IgD-negative memory B cell (primary cell): Measurements from ENCODE around the gene ITPRIP. TPM values are rescaled to one million over a fixed set of nuclear protein-coding genes. Genes with fewer than 3 reads are reported as not detected.
A peak's percentile ranks its signal among the peaks of the same experiment; 100 is the strongest.

ENCODE experiments used
- H3K27ac Mint-ChIP-seq, 3 donors: one replicate each; pipeline ENCODE4 v1.8.0; 2020 to 2022; ENCODE audit warnings: mild to moderate bottlenecking in 3 of 3, mixed read lengths in 3 of 3, moderate library complexity in 1 of 3
- H3K27me3 Mint-ChIP-seq: one replicate; pipeline ENCODE4 v1.8.0; 2021; ENCODE audit warnings: mixed read lengths
- H3K36me3 Mint-ChIP-seq: one replicate; pipeline ENCODE4 v1.8.0; 2020; ENCODE audit warnings: mild to moderate bottlenecking, mixed read lengths
- H3K4me1 Mint-ChIP-seq, 3 donors: one replicate each; pipeline ENCODE4 v1.8.0; 2020 to 2022; ENCODE audit warnings: mixed read lengths in 3 of 3, mild to moderate bottlenecking in 1 of 3
- H3K4me3 Mint-ChIP-seq, 4 donors: one replicate each; pipeline ENCODE4 v1.8.0; 2020 to 2022; ENCODE audit warnings: mild to moderate bottlenecking in 4 of 4, mixed read lengths in 4 of 4, moderate library complexity in 3 of 4
- H3K9me3 Mint-ChIP-seq, 3 donors: one replicate each; pipeline ENCODE4 v1.8.0; 2020 to 2021; ENCODE audit warnings: mixed read lengths in 3 of 3, mild to moderate bottlenecking in 1 of 3
- polyA plus RNA-seq: library from polyadenylated mRNA; unstranded; fragments of 300-500 nt; fragmentation: Illumina TruSeq; gene quantifications from one replicate; pipeline ENCODE4 v1.2.3, GENCODE V29; 2021

ITPRIP gene
- polyA plus RNA-seq, 1 donor from 2014 or later = 22.8 TPM

GRCh38 chr10:104314591-104315485, 23.4 kb downstream of the ITPRIP start:
- Mint-ChIP-seq H3K36me3 (peaks cover 1% of the 10 kb centered on the region), H3K27ac (no peak overlapping the region), H3K4me1 (peaks cover 27 to 37% (median 35%) of the 10 kb centered on the region in 3 donors)

GRCh38 chr10:104311184-104311720, 27.0 kb downstream of the ITPRIP start:
- Mint-ChIP-seq H3K4me1 (peaks cover 16 to 20% (median 16%) of the 10 kb centered on the region in 3 donors), H3K27ac (peak overlapping the region in 1 of 3 donors; percentile 4), H3K4me3 (no peak overlapping the region), H3K36me3 (no peaks in the 10 kb centered on the region), H3K9me3 (no peaks in the 10 kb centered on the region), H3K27me3 (no peaks in the 10 kb centered on the region)

More at GRCh38 chr10:104314591-104315485, 23.4 kb downstream of the ITPRIP start:
- Mint-ChIP-seq H3K4me3 (no peak overlapping the region), H3K27me3 (no peaks in the 10 kb centered on the region), H3K9me3 (no peaks in the 10 kb centered on the region)

GRCh38 chr10:104309980-104310978, 28.0 kb downstream of the ITPRIP start:
- H3K27ac Mint-ChIP-seq = peak overlapping the region in 2 of 3 donors; percentile 48 to 86
- peaks cover 20 to 26% (median 21%) of the 10 kb centered on the region in 3 donors for H3K4me1 Mint-ChIP-seq
- no peak overlapping the region for H3K4me3 Mint-ChIP-seq
- no peaks in the 10 kb centered on the region for H3K27me3 Mint-ChIP-seq
- H3K9me3 Mint-ChIP-seq = no peaks in the 10 kb centered on the region
- no peaks in the 10 kb centered on the region for H3K36me3 Mint-ChIP-seq

GRCh38 chr10:104308439-104308903, 29.8 kb downstream of the ITPRIP start:
- H3K4me3 Mint-ChIP-seq = peak overlapping the region in 2 of 4 donors; percentile 2 to 18
- H3K27me3 Mint-ChIP-seq = no peaks in the 10 kb centered on the region
- H3K36me3 Mint-ChIP-seq = no peaks in the 10 kb centered on the region
- H3K9me3 Mint-ChIP-seq = no peaks in the 10 kb centered on the region
- peak overlapping the region; percentile 26 to 92 (median 90) for H3K27ac Mint-ChIP-seq
- H3K4me1 Mint-ChIP-seq = peaks cover 20 to 26% (median 21%) of the 10 kb centered on the region in 3 donors

- no peaks in the 10 kb centered on the region for H3K36me3 Mint-ChIP-seq
- peak overlapping the region in 1 of 4 donors; percentile 2 for H3K4me3 Mint-ChIP-seq
- peaks cover 20 to 26% (median 21%) of the 10 kb centered on the region in 3 donors for H3K4me1 Mint-ChIP-seq
- no peaks in the 10 kb centered on the region for H3K9me3 Mint-ChIP-seq
- H3K27ac Mint-ChIP-seq = peak overlapping the region; percentile 39 to 92 (median 90)
- no peaks in the 10 kb centered on the region for H3K27me3 Mint-ChIP-seq
These were observed 30.5 kb downstream of the ITPRIP start for GRCh38 chr10:104307576-104308438.

GRCh38 chr10:104306897-104307296, 31.4 kb downstream of the ITPRIP start:
- Mint-ChIP-seq H3K27ac (peak overlapping the region in 1 of 3 donors; percentile 11), H3K27me3 (peaks cover 2% of the 10 kb centered on the region), H3K9me3 (no peaks in the 10 kb centered on the region), H3K4me1 (peaks cover 20 to 24% (median 21%) of the 10 kb centered on the region in 3 donors), H3K4me3 (no peak overlapping the region), H3K36me3 (no peaks in the 10 kb centered on the region)

- Mint-ChIP-seq H3K27me3 (peaks cover 7% of the 10 kb centered on the region), H3K4me1 (peaks cover 15 to 21% (median 20%) of the 10 kb centered on the region in 3 donors), H3K27ac (peak overlapping the region in 1 of 3 donors; percentile 94), H3K4me3 (no peak overlapping the region), H3K36me3 (no peaks in the 10 kb centered on the region), H3K9me3 (no peaks in the 10 kb centered on the region)
These were observed 33.3 kb downstream of the ITPRIP start for GRCh38 chr10:104304927-104305326.

- no peaks in the 10 kb centered on the region for H3K9me3 Mint-ChIP-seq
- H3K36me3 Mint-ChIP-seq = no peaks in the 10 kb centered on the region
- peaks cover 9% of the 10 kb centered on the region for H3K27me3 Mint-ChIP-seq
- no peak overlapping the region for H3K27ac Mint-ChIP-seq
- H3K4me3 Mint-ChIP-seq = no peak overlapping the region
- peaks cover 15 to 19% (median 18%) of the 10 kb centered on the region in 3 donors for H3K4me1 Mint-ChIP-seq
These were observed 33.9 kb downstream of the ITPRIP start for GRCh38 chr10:104304356-104304745.

- Mint-ChIP-seq H3K4me1 (peaks cover 12 to 16% (median 15%) of the 10 kb centered on the region in 3 donors), H3K36me3 (peaks cover 1% of the 10 kb centered on the region), H3K27me3 (peaks cover 15% of the 10 kb centered on the region), H3K9me3 (no peaks in the 10 kb centered on the region), H3K27ac (no peak overlapping the region), H3K4me3 (peak overlapping the region in 1 of 4 donors; percentile 25)
These were observed 34.5 kb downstream of the ITPRIP start for GRCh38 chr10:104303594-104304355.

GRCh38 chr10:104301907-104302690, 36.2 kb downstream of the ITPRIP start:
- H3K27me3 Mint-ChIP-seq = peaks cover 20% of the 10 kb centered on the region
- peaks cover 4 to 6% (median 5%) of the 10 kb centered on the region in 3 donors for H3K4me1 Mint-ChIP-seq
- H3K4me3 Mint-ChIP-seq = no peak overlapping the region
- H3K36me3 Mint-ChIP-seq = peaks cover 2% of the 10 kb centered on the region
- H3K9me3 Mint-ChIP-seq = no peaks in the 10 kb centered on the region
- H3K27ac Mint-ChIP-seq = no peak overlapping the region

GRCh38 chr10:104300736-104301292, 37.5 kb downstream of the ITPRIP start:
- H3K4me1 Mint-ChIP-seq = peaks cover 3 to 4% (median 3%) of the 10 kb centered on the region in 3 donors
- no peaks in the 10 kb centered on the region for H3K9me3 Mint-ChIP-seq
- no peak overlapping the region for H3K27ac Mint-ChIP-seq

GRCh38 chr10:104300002-104300735, 38.1 kb downstream of the ITPRIP start:
- Mint-ChIP-seq H3K36me3 (peaks cover 3% of the 10 kb centered on the region), H3K9me3 (no peaks in the 10 kb centered on the region), H3K27me3 (peaks cover 20% of the 10 kb centered on the region), H3K4me3 (no peak overlapping the region), H3K27ac (no peak overlapping the region), H3K4me1 (no peaks in the 10 kb centered on the region)

More at GRCh38 chr10:104300736-104301292, 37.5 kb downstream of the ITPRIP start:
- H3K27me3 Mint-ChIP-seq = peaks cover 20% of the 10 kb centered on the region
- peaks cover 3% of the 10 kb centered on the region for H3K36me3 Mint-ChIP-seq
- no peak overlapping the region for H3K4me3 Mint-ChIP-seq
